Inflammatory macrophage (primary cell): ENCODE results near the gene METRN.
"Not testable (repeated sequence)": the region's sequence is repeated elsewhere in the genome, so short reads cannot be mapped to it uniquely, and the experiment has no call there.

ENCODE experiments used
- DNase-seq, 2 donors: peaks; one replicate each; pipeline ENCODE4 v3.0.0-alpha.2; 2020 to 2022

Gene METRN

GRCh38 chr16:739560-740458, 24.9 kb downstream of the METRN start:
- DNase-seq, result no peak

- DNase-seq, result peak in 1 of 2 donors; percentile 34
Observed at GRCh38 chr16:740459-740763, 25.5 kb downstream of the METRN start.

- DNase-seq, result peak; percentile 89 to 93
Observed at GRCh38 chr16:740764-741505, 26.0 kb downstream of the METRN start, which contains the start of gene CIAO3. Gene CIAO3 (minus strand): TSS chr16:740997. CDS start chr16:740985, 12 bp downstream.

GRCh38 chr16:741986-742629, 27.2 kb downstream of the METRN start:
- no peak for DNase-seq

GRCh38 chr16:742894-743293, 28.0 kb downstream of the METRN start:
- DNase-seq, result not testable (repeated sequence)

GRCh38 chr16:743794-744500, 29.0 kb downstream of the METRN start:
- no peak for DNase-seq

GRCh38 chr16:745739-746138, 30.8 kb downstream of the METRN start:
- DNase-seq, result no peak

- DNase-seq, result no peak
Observed at GRCh38 chr16:746637-747036, 31.7 kb downstream of the METRN start.

GRCh38 chr16:747978-748746, 33.2 kb downstream of the METRN start:
- DNase-seq, result no peak

- DNase-seq, result no peak
Observed at GRCh38 chr16:749010-749409, 34.1 kb downstream of the METRN start.

GRCh38 chr16:750485-750884, 35.6 kb downstream of the METRN start:
- DNase-seq, result no peak

GRCh38 chr16:751152-752006, 36.5 kb downstream of the METRN start:
- DNase-seq, result no peak

GRCh38 chr16:752007-752312, 37.0 kb downstream of the METRN start:
- DNase-seq, result no peak

GRCh38 chr16:754121-754607, 39.2 kb downstream of the METRN start:
- DNase-seq, result not testable (repeated sequence)

GRCh38 chr16:754656-755055, 39.7 kb downstream of the METRN start:
- DNase-seq, result peak; percentile 64 to 66

GRCh38 chr16:756428-756827, 41.5 kb downstream of the METRN start:
- peak; percentile 12 to 43 for DNase-seq

GRCh38 chr16:759110-759910, 44.4 kb downstream of the METRN start:
- no peak for DNase-seq

- DNase-seq, result no peak
Observed at GRCh38 chr16:760065-760464, 45.1 kb downstream of the METRN start.

GRCh38 chr16:760545-761343, 45.8 kb downstream of the METRN start, which contains the start of gene MSLN:
Gene MSLN (plus strand): TSS chr16:760734. CDS start chr16:762681, 1,947 bp downstream.
- DNase-seq, result no peak
